Body of pancreas (tissue), 4 donors: Measurements from ENCODE around the gene TOMM7.

Experiments used
- POLR2A ChIP-seq, 3 donors: fragments of 450-650 bp; IDR thresholded peaks; one replicate each; pipeline ENCODE4 v1.6.1; 2016; ENCODE audit warnings: antibody characterized with exemption in 3 of 3, mild to moderate bottlenecking in 2 of 3
- TF ChIP-seq, protein P1 (sequence below), 7 experiments: fragments of 450-650 bp in 4 of 7; fragments of 200-600 bp in 3 of 7; sonication (generic) in 3 of 7; IDR thresholded peaks; one replicate each; pipeline ENCODE4 v1.5.1; 2016 to 2019; ENCODE audit warnings: antibody characterized with exemption in 7 of 7

GRCh38 chr7:22811746-22812280 is 10.8 kb downstream of the TOMM7 start:
- TF ChIP-seq, protein P1, sequence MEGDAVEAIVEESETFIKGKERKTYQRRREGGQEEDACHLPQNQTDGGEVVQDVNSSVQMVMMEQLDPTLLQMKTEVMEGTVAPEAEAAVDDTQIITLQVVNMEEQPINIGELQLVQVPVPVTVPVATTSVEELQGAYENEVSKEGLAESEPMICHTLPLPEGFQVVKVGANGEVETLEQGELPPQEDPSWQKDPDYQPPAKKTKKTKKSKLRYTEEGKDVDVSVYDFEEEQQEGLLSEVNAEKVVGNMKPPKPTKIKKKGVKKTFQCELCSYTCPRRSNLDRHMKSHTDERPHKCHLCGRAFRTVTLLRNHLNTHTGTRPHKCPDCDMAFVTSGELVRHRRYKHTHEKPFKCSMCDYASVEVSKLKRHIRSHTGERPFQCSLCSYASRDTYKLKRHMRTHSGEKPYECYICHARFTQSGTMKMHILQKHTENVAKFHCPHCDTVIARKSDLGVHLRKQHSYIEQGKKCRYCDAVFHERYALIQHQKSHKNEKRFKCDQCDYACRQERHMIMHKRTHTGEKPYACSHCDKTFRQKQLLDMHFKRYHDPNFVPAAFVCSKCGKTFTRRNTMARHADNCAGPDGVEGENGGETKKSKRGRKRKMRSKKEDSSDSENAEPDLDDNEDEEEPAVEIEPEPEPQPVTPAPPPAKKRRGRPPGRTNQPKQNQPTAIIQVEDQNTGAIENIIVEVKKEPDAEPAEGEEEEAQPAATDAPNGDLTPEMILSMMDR (IDR thresholded peaks at IDR 0.05) = no peak
- TF ChIP-seq POLR2A (IDR thresholded peaks at IDR 0.05) = no peak
